HG02970 (cell line): ENCODE measurements around the gene PCDHB2.
"Not testable (repeated sequence)": the region's sequence is repeated elsewhere in the genome, so short reads cannot be mapped to it uniquely, and the experiment has no call there.

Source experiments
- ATAC-seq: cut with Tn5 transposase; IDR thresholded peaks from one replicate; pipeline ENCODE4 v1.9.1; 2021; ENCODE audit warnings: mild to moderate bottlenecking, moderate library complexity, moderate number of reproducible peaks; ENCODE audit not compliant: unreplicated experiment, low FRiP score

PCDHB2 gene

DNA sequence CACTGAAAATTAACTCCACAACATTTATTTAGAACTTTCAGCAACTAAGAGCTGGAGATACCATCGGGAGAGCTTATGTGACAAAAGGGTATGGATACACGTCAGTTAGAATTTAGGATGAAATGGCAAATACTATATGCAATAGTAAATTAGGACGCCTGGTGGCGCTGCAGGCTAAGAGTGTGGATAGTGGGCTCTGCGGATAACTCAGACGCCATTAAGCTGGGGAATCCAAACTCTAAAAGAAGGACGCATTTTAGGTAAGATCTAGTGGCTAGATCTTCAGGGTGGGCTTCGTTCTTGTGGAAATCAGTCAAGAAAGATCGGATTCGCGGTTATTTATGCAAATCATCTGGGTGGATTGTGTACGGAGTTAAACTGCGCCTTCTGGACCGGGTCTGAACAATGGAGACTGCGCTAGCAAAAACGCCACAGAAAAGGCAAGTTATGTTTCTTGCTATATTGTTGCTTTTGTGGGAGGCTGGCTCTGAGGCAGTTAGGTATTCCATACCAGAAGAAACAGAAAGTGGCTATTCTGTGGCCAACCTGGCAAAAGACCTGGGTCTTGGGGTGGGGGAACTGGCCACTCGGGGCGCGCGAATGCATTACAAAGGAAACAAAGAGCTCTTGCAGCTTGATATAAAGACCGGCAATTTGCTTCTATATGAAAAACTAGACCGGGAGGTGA lies 40.8 kb downstream of the PCDHB2 start, which contains the start of gene PCDHB5:
Gene PCDHB5, plus strand, starts transcription at position 177 of the 688 bp plus-strand sequence. Its CDS starts 229 bp downstream, at position 406.
- no peak for ATAC-seq

DNA sequence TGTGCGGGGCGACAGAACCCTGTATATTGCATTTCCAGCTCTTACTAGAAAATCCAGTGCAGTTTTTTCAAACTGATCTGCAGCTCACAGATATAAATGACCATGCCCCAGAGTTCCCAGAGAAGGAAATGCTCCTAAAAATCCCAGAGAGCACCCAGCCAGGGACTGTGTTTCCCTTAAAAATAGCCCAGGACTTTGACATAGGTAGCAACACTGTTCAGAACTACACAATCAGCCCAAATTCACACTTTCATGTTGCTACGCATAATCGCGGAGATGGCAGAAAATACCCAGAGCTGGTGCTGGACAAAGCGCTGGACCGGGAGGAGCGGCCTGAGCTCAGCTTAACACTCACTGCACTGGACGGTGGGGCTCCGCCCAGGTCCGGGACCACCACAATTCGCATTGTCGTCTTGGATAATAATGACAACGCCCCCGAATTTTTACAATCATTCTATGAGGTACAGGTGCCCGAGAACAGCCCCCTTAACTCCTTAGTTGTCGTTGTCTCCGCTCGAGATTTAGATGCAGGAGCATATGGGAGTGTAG lies 41.4 kb downstream of the PCDHB2 start:
- no peak for ATAC-seq

DNA sequence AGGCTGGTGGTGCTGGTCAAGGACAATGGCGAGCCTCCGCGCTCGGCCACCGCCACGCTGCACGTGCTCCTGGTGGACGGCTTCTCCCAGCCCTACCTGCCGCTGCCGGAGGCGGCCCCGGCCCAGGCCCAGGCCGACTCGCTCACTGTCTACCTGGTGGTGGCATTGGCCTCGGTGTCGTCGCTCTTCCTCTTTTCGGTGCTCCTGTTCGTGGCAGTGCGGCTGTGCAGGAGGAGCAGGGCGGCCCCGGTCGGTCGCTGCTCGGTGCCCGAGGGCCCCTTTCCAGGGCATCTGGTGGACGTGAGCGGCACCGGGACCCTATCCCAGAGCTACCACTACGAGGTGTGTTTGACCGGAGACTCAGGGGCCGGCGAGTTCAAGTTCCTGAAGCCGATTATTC lies 42.9 kb downstream of the PCDHB2 start:
- ATAC-seq, result not testable (repeated sequence)
